PC-3 (cell line): Measurements from ENCODE around the gene CD200R1. TPM values are rescaled to one million over a fixed set of nuclear protein-coding genes. Genes with fewer than 3 reads are reported as not detected.

Source experiments
- ATAC-seq: fragments of 200-7000 bp; cut with Tn5 transposase; 2 replicates; pipeline ENCODE4 v1.9.1; 2020; ENCODE audit warnings: mild to moderate bottlenecking, moderate library complexity
- BruUV-seq: library from RNA; stranded (reverse); fragments of 400-500 nt; replicated peaks from 2 replicates; lab custom pipeline; 2021; lab: Mats Ljungman, UMichigan
- CTCF ChIA-PET: fragments of 300-600 bp; sonication (Branson Sonifier 250); formaldehyde crosslinking; loops from one replicate; lab custom pipeline; 2022; ENCODE audit warnings: antibody characterized with exemption; lab: Charles Lee
- POLR2A ChIA-PET: fragments of 300-600 bp; sonication (Branson Sonifier 250); formaldehyde crosslinking; loops from one replicate; lab custom pipeline; 2022; ENCODE audit warnings: antibody characterized with exemption; ENCODE audit not compliant: unreplicated experiment; lab: Charles Lee
- DNase-seq: peaks from one replicate; pipeline ENCODE4 v3.0.0-alpha.2; 2015
- H2AFZ ChIP-seq: fragments of 300-600 bp; sonication (generic); 2 replicates; pipeline ENCODE4 v1.6.0; 2016; ENCODE audit warnings: antibody characterized with exemption, low read length
- H3F3A ChIP-seq: fragments of 300-600 bp; sonication (generic); one replicate; pipeline ENCODE4 v1.6.0; 2017; ENCODE audit warnings: antibody characterized with exemption, low read length, control low read depth, mild to moderate bottlenecking; ENCODE audit not compliant: unreplicated experiment
- H3K27ac ChIP-seq: fragments of 300-600 bp; sonication (generic); 2 replicates; pipeline ENCODE4 v1.5.1; 2016; ENCODE audit warnings: mild to moderate bottlenecking, low read length
- H3K27me3 ChIP-seq: fragments of 300-600 bp; sonication (generic); 2 replicates; pipeline ENCODE4 v1.6.1; 2016; ENCODE audit warnings: low read length, mixed read lengths
- H3K36me3 ChIP-seq: fragments of 300-600 bp; sonication (generic); 2 replicates; pipeline ENCODE4 v1.6.1; 2016; ENCODE audit warnings: low read depth, mixed run types, low read length, mixed read lengths
- H3K4me1 ChIP-seq: fragments of 300-600 bp; sonication (generic); 2 replicates; pipeline ENCODE4 v1.5.1; 2016; ENCODE audit warnings: low read length; ENCODE audit not compliant: insufficient read depth
- H3K4me2 ChIP-seq: fragments of 300-600 bp; sonication (generic); 2 replicates; pipeline ENCODE4 v1.6.0; 2016; ENCODE audit warnings: low read length
- H3K4me3 ChIP-seq: fragments of 300-600 bp; sonication (generic); 2 replicates; pipeline ENCODE4 v1.5.1; 2016; ENCODE audit warnings: mild to moderate bottlenecking, low read length, mixed read lengths
- H3K79me2 ChIP-seq: fragments of 300-600 bp; sonication (generic); 2 replicates; pipeline ENCODE4 v1.6.1; 2017; ENCODE audit warnings: low read length, mixed read lengths
- H3K9ac ChIP-seq: fragments of 300-600 bp; sonication (generic); 2 replicates; pipeline ENCODE4 v1.6.0; 2016; ENCODE audit warnings: mild to moderate bottlenecking, low read length
- H3K9me2 ChIP-seq: fragments of 300-600 bp; sonication (generic); replicated peaks from 2 replicates; pipeline ENCODE4 v1.6.1; 2016; ENCODE audit warnings: mixed run types, low read length, mixed read lengths
- H3K9me3 ChIP-seq: fragments of 300-600 bp; sonication (generic); 2 replicates; pipeline ENCODE4 v1.6.1; 2016; ENCODE audit warnings: low read length, mixed read lengths
- H4K20me1 ChIP-seq: fragments of 300-600 bp; sonication (generic); 2 replicates; pipeline ENCODE4 v1.6.1; 2016; ENCODE audit warnings: low read length, mixed read lengths
- EZH2 ChIP-seq: fragments of 300-600 bp; sonication (generic); IDR thresholded peaks from one replicate; pipeline ENCODE4 v1.6.1; 2017; ENCODE audit warnings: antibody characterized with exemption, mild to moderate bottlenecking, low read length; ENCODE audit not compliant: unreplicated experiment
- EZH2phosphoT487 ChIP-seq: fragments of 300-600 bp; sonication (generic); IDR thresholded peaks from 2 replicates; pipeline ENCODE4 v1.6.1; 2018; ENCODE audit warnings: mild to moderate bottlenecking, antibody characterized with exemption, low read length, borderline replicate concordance
- intact Hi-C: fragments of 100-400 bp; cut with micrococcal nuclease; formaldehyde crosslinking; loops from 2 replicates; pipeline ENCODE4 v1.9.0; 2023
- total RNA-seq: library from RNA; depleted of rRNA; stranded (reverse); fragments of >200 nt; gene quantifications from 2 replicates; pipeline ENCODE4 v1.2.3, GENCODE V29; 2014; rRNA removed
- TF ChIP-seq, protein P1 (sequence below): fragments of 300-600 bp; sonication (generic); conservative IDR thresholded peaks from 2 replicates; pipeline ENCODE4 v1.5.1; 2017; ENCODE audit warnings: antibody characterized with exemption, low read depth, mild to moderate bottlenecking, low read length

The CD200R1 gene
- total RNA-seq, 1 experiment from 2014 or later: not detected

DNA sequence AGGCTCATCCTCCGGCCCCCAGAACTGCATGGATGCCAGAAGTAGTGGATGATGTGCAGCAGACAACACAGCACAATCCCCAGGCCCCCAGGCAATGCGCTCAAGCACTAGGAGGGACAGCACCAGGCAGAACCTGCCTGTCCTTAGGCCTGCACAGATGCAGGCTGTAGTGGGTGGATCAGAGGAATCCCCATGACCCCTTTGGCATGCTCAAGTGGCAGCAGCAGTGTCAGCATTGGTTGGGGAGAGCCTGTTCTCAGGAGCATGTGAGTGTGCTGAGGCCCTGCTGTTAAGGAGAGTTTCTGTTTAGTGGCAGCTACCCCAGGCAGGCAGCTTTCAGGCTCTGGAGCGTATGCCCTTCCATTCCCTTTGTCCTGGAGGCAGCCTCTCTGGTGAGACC lies 103.2 kb downstream of the CD200R1 start:
- no TSS peak for BruUV-seq
- intact Hi-C loops: no loop called here
- no peak overlapping the region for H3K4me2 ChIP-seq

More for the DNA sequence above, 103.2 kb downstream of the CD200R1 start:
- Histone ChIP-seq H3F3A (no peaks in the 10 kb centered on the region), H3K9me3 (0 out of 2 replicates have a peak, but pooled peaks cover 4% of the 10 kb centered on the region), H4K20me1 (no peaks in the 10 kb centered on the region), H3K27ac (no peak overlapping the region), H3K27me3 (no peaks in the 10 kb centered on the region), H3K4me1 (no peaks in the 10 kb centered on the region), H2AFZ (no peak overlapping the region), H3K4me3 (no peak overlapping the region), H3K9me2 (no peaks in the 10 kb centered on the region), H3K9ac (no peak overlapping the region), H3K36me3 (no peaks in the 10 kb centered on the region), H3K79me2 (no peaks in the 10 kb centered on the region)
- ChIA-PET POLR2A (no interaction called here), CTCF (no interaction called here)
- TF ChIP-seq EZH2 (no peak), EZH2phosphoT487 (no peak)
- TF ChIP-seq, protein P1, sequence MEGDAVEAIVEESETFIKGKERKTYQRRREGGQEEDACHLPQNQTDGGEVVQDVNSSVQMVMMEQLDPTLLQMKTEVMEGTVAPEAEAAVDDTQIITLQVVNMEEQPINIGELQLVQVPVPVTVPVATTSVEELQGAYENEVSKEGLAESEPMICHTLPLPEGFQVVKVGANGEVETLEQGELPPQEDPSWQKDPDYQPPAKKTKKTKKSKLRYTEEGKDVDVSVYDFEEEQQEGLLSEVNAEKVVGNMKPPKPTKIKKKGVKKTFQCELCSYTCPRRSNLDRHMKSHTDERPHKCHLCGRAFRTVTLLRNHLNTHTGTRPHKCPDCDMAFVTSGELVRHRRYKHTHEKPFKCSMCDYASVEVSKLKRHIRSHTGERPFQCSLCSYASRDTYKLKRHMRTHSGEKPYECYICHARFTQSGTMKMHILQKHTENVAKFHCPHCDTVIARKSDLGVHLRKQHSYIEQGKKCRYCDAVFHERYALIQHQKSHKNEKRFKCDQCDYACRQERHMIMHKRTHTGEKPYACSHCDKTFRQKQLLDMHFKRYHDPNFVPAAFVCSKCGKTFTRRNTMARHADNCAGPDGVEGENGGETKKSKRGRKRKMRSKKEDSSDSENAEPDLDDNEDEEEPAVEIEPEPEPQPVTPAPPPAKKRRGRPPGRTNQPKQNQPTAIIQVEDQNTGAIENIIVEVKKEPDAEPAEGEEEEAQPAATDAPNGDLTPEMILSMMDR: no peak
- DNase-seq (no peak), ATAC-seq (no peak)

Other genes with a start within 250 kb of the CD200R1 start
- not detected in 2 replicates for gene CD200R1L, start 128.2 kb downstream of the CD200R1 start, total RNA-seq
- 63.8 and 87.2 TPM in 2 replicates for gene GTPBP8, start 15.9 kb upstream of the CD200R1 start, total RNA-seq
- gene BOC, start 236.5 kb upstream of the CD200R1 start, total RNA-seq: 4.4 and 7.3 TPM in 2 replicates